Activated naive CD8-positive, alpha-beta T cell treated with anti-CD3 and anti-CD28 coated beads, Interleukin-2, amount 50 U/mL, for 24 hours (primary cell): ENCODE measurements around the gene RCOR1.
"Not testable (repeated sequence)": the region's sequence is repeated elsewhere in the genome, so short reads cannot be mapped to it uniquely, and the experiment has no call there.

Experiments
- ATAC-seq: fragments of 150-1000 bp; cut with Tn5 transposase; one replicate; pipeline ENCODE4 v1.10.0; 2021
- DNase-seq: peaks from one replicate; pipeline ENCODE4 v3.0.0; 2021
- H3K27ac Mint-ChIP-seq: one replicate; pipeline ENCODE4 v1.8.0; 2021; ENCODE audit warnings: mild to moderate bottlenecking, mixed read lengths
- H3K27me3 Mint-ChIP-seq: one replicate; pipeline ENCODE4 v1.8.0; 2021; ENCODE audit warnings: mixed read lengths
- H3K36me3 Mint-ChIP-seq: one replicate; pipeline ENCODE4 v1.8.0; 2021; ENCODE audit warnings: low read depth, mixed read lengths
- H3K4me1 Mint-ChIP-seq: one replicate; pipeline ENCODE4 v1.8.0; 2021; ENCODE audit warnings: mixed read lengths
- H3K4me3 Mint-ChIP-seq: one replicate; pipeline ENCODE4 v1.8.0; 2021; ENCODE audit warnings: mild to moderate bottlenecking, moderate library complexity, mixed read lengths
- H3K9me3 Mint-ChIP-seq: one replicate; pipeline ENCODE4 v1.8.0; 2021; ENCODE audit warnings: mixed read lengths

Gene RCOR1

GRCh38 chr14:102624666-102625065, 32.2 kb downstream of the RCOR1 start:
- DNase-seq, result no peak
- no peak for ATAC-seq
- peaks cover 4% of the 10 kb centered on the region for H3K36me3 Mint-ChIP-seq
- peaks cover 45% of the 10 kb centered on the region for H3K4me1 Mint-ChIP-seq
- no peaks in the 10 kb centered on the region for H3K27me3 Mint-ChIP-seq
- no peak overlapping the region for H3K4me3 Mint-ChIP-seq
- H3K27ac Mint-ChIP-seq, result no peak overlapping the region
- no peaks in the 10 kb centered on the region for H3K9me3 Mint-ChIP-seq

GRCh38 chr14:102625564-102626296, 33.3 kb downstream of the RCOR1 start:
- Mint-ChIP-seq H3K4me1 (peaks cover 44% of the 10 kb centered on the region), H3K4me3 (no peak overlapping the region), H3K27me3 (no peaks in the 10 kb centered on the region), H3K36me3 (peaks cover 2% of the 10 kb centered on the region), H3K27ac (no peak overlapping the region), H3K9me3 (no peaks in the 10 kb centered on the region)
- DNase-seq, result no peak
- ATAC-seq, result no peak

GRCh38 chr14:102626530-102626929, 34.1 kb downstream of the RCOR1 start:
- H3K9me3 Mint-ChIP-seq, result no peaks in the 10 kb centered on the region
- H3K4me3 Mint-ChIP-seq, result no peak overlapping the region
- no peak overlapping the region for H3K27ac Mint-ChIP-seq
- no peaks in the 10 kb centered on the region for H3K27me3 Mint-ChIP-seq
- DNase-seq (no peak), ATAC-seq (no peak)
- peaks cover 2% of the 10 kb centered on the region for H3K36me3 Mint-ChIP-seq
- peaks cover 38% of the 10 kb centered on the region for H3K4me1 Mint-ChIP-seq

- H3K9me3 Mint-ChIP-seq, result no peaks in the 10 kb centered on the region
- no peaks in the 10 kb centered on the region for H3K27me3 Mint-ChIP-seq
- peaks cover 30% of the 10 kb centered on the region for H3K4me1 Mint-ChIP-seq
- H3K36me3 Mint-ChIP-seq, result peaks cover 2% of the 10 kb centered on the region
- DNase-seq, result no peak
- H3K27ac Mint-ChIP-seq, result no peak overlapping the region
- H3K4me3 Mint-ChIP-seq, result no peak overlapping the region
- ATAC-seq, result no peak
Observed at GRCh38 chr14:102629011-102629444, 36.6 kb downstream of the RCOR1 start.

- Mint-ChIP-seq H3K9me3 (no peaks in the 10 kb centered on the region), H3K4me3 (no peak overlapping the region), H3K27me3 (no peaks in the 10 kb centered on the region), H3K4me1 (peaks cover 32% of the 10 kb centered on the region), H3K27ac (no peak overlapping the region), H3K36me3 (peaks cover 4% of the 10 kb centered on the region)
- DNase-seq, result no peak
- ATAC-seq, result no peak
Observed at GRCh38 chr14:102629808-102630350, 37.4 kb downstream of the RCOR1 start.

- H3K36me3 Mint-ChIP-seq, result peaks cover 4% of the 10 kb centered on the region
- ATAC-seq, result no peak
- no peak overlapping the region for H3K4me3 Mint-ChIP-seq
- no peaks in the 10 kb centered on the region for H3K9me3 Mint-ChIP-seq
- H3K27me3 Mint-ChIP-seq, result no peaks in the 10 kb centered on the region
- H3K27ac Mint-ChIP-seq, result no peak overlapping the region
- H3K4me1 Mint-ChIP-seq, result peaks cover 29% of the 10 kb centered on the region
- no peak for DNase-seq
Observed at GRCh38 chr14:102630405-102630804, 38.0 kb downstream of the RCOR1 start.

- no peaks in the 10 kb centered on the region for H3K27me3 Mint-ChIP-seq
- H3K27ac Mint-ChIP-seq, result no peak overlapping the region
Observed at GRCh38 chr14:102630881-102631280, 38.4 kb downstream of the RCOR1 start.

GRCh38 chr14:102633906-102634595, 41.6 kb downstream of the RCOR1 start:
- H3K27me3 Mint-ChIP-seq, result no peaks in the 10 kb centered on the region
- peaks cover 12% of the 10 kb centered on the region for H3K4me1 Mint-ChIP-seq
- H3K9me3 Mint-ChIP-seq, result no peaks in the 10 kb centered on the region
- H3K27ac Mint-ChIP-seq, result no peak overlapping the region
- H3K4me3 Mint-ChIP-seq, result no peak overlapping the region
- DNase-seq (no peak), ATAC-seq (peak; percentile 43)
- peaks cover 4% of the 10 kb centered on the region for H3K36me3 Mint-ChIP-seq

More at GRCh38 chr14:102630881-102631280, 38.4 kb downstream of the RCOR1 start:
- DNase-seq (no peak), ATAC-seq (no peak)
- no peaks in the 10 kb centered on the region for H3K9me3 Mint-ChIP-seq
- peaks cover 25% of the 10 kb centered on the region for H3K4me1 Mint-ChIP-seq
- no peak overlapping the region for H3K4me3 Mint-ChIP-seq
- peaks cover 4% of the 10 kb centered on the region for H3K36me3 Mint-ChIP-seq

GRCh38 chr14:102639611-102640010, 47.2 kb downstream of the RCOR1 start:
- H3K4me3 Mint-ChIP-seq, H3K9me3 Mint-ChIP-seq, H3K27ac Mint-ChIP-seq, H3K36me3 Mint-ChIP-seq, DNase-seq, H3K27me3 Mint-ChIP-seq, ATAC-seq: not testable (repeated sequence)
- H3K4me1 Mint-ChIP-seq, result peaks cover 17% of the 10 kb centered on the region

- DNase-seq, result no peak
- no peak overlapping the region for H3K4me3 Mint-ChIP-seq
- no peak for ATAC-seq
- H3K27me3 Mint-ChIP-seq, result no peaks in the 10 kb centered on the region
- peaks cover 44% of the 10 kb centered on the region for H3K4me1 Mint-ChIP-seq
- H3K9me3 Mint-ChIP-seq, result no peaks in the 10 kb centered on the region
- no peak overlapping the region for H3K27ac Mint-ChIP-seq
- no peaks in the 10 kb centered on the region for H3K36me3 Mint-ChIP-seq
Observed at GRCh38 chr14:102644523-102644922, 52.1 kb downstream of the RCOR1 start.

- DNase-seq (no peak), ATAC-seq (no peak)
- H3K27ac Mint-ChIP-seq, result peak overlapping the region; percentile 17
- no peaks in the 10 kb centered on the region for H3K9me3 Mint-ChIP-seq
- no peak overlapping the region for H3K4me3 Mint-ChIP-seq
- no peaks in the 10 kb centered on the region for H3K27me3 Mint-ChIP-seq
- H3K36me3 Mint-ChIP-seq, result no peaks in the 10 kb centered on the region
- peaks cover 46% of the 10 kb centered on the region for H3K4me1 Mint-ChIP-seq
Observed at GRCh38 chr14:102645746-102646440, 53.4 kb downstream of the RCOR1 start.

- H3K27me3 Mint-ChIP-seq, result no peaks in the 10 kb centered on the region
- ATAC-seq (no peak), DNase-seq (no peak)
- no peak overlapping the region for H3K4me3 Mint-ChIP-seq
- peaks cover 47% of the 10 kb centered on the region for H3K4me1 Mint-ChIP-seq
- peak overlapping the region; percentile 11 for H3K27ac Mint-ChIP-seq
- no peaks in the 10 kb centered on the region for H3K9me3 Mint-ChIP-seq
- no peaks in the 10 kb centered on the region for H3K36me3 Mint-ChIP-seq
Observed at GRCh38 chr14:102646615-102647014, 54.2 kb downstream of the RCOR1 start.

GRCh38 chr14:102652194-102652593, 59.7 kb downstream of the RCOR1 start:
- DNase-seq, result no peak
- no peak overlapping the region for H3K27ac Mint-ChIP-seq
- no peak for ATAC-seq
- H3K9me3 Mint-ChIP-seq, result peaks cover 5% of the 10 kb centered on the region
- H3K27me3 Mint-ChIP-seq, result no peaks in the 10 kb centered on the region
- H3K36me3 Mint-ChIP-seq, result no peaks in the 10 kb centered on the region
- H3K4me1 Mint-ChIP-seq, result peaks cover 35% of the 10 kb centered on the region
- H3K4me3 Mint-ChIP-seq, result no peak overlapping the region

GRCh38 chr14:102654298-102654697, 61.8 kb downstream of the RCOR1 start:
- Mint-ChIP-seq H3K36me3 (no peaks in the 10 kb centered on the region), H3K9me3 (peaks cover 5% of the 10 kb centered on the region), H3K27ac (peak overlapping the region; percentile 54), H3K4me1 (peaks cover 35% of the 10 kb centered on the region), H3K27me3 (no peaks in the 10 kb centered on the region), H3K4me3 (no peak overlapping the region)
- DNase-seq (peak; percentile 8), ATAC-seq (peak; percentile 88)
